Inflammatory macrophage treated with lipopolysaccharide for 1 hour (primary cell): ENCODE results near the gene MAT2A.
"Not testable (repeated sequence)": the region's sequence is repeated elsewhere in the genome, so short reads cannot be mapped to it uniquely, and the experiment has no call there.

Experiments used
- DNase-seq, 2 donors: peaks; one replicate each; pipeline ENCODE4 v3.0.0-alpha.2; 2020 to 2022

The MAT2A gene

DNA sequence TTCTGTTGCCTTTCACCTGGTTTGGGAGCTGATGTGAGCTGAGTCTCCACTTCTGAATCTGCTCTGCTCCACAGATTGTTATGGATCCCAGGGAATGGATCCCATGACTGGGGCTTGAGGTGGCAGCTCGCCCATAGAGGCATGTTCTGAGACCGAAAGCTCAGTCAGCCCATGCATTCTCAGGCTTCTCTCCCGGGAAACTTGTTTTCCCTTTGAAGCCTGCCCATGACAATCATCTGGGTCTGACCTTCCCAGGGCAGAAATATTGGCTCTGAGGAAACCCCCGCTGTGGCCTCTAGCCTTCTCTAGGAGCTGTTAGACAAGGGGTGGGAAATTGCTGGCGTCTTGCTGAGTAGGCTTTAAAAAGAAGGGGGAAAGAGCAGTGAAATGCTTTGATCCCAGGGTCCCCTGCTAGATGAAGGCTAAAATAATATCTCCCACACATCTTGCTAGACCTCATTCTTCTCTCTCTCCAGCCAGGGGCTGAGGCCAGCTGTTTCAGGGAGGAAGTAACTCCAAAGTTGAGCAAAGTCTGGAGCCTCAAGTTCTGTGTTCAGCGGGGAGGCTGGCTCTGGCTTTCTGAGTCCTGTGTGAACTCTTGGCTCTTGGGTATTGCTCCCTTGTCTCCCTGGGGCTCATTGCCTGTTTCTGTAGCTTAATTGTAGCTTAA, 40.4 kb downstream of the MAT2A start:
- peak; percentile 57 to 68 for DNase-seq

DNA sequence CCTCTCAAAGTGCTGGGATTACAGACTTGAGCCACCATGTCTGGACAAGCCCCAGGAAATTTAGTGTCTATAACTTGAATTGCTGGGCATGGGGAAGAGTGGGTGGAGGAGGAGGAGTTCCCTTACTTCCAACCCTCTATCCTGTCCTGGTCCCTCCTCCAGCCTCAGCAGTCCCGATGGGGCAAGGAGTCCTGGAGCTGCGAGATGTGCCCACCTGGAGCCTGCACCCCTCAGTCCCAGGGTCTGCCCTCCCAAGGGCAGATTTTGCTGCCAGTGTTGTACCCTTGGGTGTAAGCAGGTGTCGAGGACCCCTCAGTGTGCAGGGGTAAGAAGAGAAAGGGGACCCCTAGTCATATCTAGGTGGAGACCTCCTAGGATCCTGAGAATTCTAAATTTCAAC, 41.2 kb downstream of the MAT2A start:
- no peak for DNase-seq

DNA sequence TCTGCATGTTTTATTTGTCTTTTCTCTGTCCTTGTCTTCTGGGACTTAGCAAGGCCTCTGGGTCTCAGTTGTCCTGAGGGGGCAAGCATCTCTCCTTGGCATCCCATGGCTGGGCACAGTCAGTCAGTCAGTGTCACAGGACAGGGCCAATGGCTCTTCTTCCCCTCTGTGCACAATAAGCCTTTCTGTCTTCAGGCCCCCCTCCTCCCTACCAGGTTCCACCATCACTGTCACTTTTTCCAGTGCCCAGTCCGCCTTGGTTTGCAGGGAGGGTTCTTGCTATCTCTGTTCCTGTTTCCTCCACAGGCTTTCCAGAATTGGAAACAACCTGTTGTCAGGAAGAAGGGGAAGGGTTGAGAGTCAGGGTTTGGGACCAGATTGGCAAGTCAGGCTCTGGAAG, 43.5 kb downstream of the MAT2A start:
- DNase-seq, result peak in 1 of 2 donors; percentile 15

GRCh38 chr2:85583667-85584353, 44.8 kb downstream of the MAT2A start:
- DNase-seq, result peak in 1 of 2 donors; percentile 17

DNA sequence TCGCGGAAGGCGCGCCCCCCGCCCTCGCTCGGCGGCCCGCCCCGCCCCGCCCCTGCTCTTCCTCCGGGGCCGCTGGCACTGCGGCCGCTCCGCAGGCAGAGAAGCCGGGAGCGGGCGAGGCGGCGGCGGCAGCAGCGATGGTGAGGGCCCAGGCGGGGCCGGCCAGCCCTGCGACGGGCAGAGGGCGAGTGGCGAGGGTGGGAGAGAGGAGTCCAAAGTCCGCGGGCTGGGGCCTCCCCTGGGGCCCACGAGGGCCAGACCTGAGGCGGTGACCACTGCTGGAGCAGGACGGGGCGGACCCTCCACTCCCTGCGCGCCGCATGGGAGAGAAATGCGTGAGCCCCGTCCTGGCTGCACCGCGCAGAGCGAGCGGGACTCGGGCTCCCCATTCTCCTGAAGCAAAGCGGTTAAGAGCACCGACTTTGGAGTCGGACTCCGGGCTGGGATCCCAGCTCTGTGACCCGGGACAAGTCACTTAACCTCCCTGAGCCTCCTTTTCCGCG, 45.4 kb downstream of the MAT2A start, which contains the start of gene VAMP5:
VAMP5 (plus strand) TSS at position 78 of the 503 bp plus-strand sequence; CDS start at position 138, 60 bp downstream.
- no peak for DNase-seq

DNA sequence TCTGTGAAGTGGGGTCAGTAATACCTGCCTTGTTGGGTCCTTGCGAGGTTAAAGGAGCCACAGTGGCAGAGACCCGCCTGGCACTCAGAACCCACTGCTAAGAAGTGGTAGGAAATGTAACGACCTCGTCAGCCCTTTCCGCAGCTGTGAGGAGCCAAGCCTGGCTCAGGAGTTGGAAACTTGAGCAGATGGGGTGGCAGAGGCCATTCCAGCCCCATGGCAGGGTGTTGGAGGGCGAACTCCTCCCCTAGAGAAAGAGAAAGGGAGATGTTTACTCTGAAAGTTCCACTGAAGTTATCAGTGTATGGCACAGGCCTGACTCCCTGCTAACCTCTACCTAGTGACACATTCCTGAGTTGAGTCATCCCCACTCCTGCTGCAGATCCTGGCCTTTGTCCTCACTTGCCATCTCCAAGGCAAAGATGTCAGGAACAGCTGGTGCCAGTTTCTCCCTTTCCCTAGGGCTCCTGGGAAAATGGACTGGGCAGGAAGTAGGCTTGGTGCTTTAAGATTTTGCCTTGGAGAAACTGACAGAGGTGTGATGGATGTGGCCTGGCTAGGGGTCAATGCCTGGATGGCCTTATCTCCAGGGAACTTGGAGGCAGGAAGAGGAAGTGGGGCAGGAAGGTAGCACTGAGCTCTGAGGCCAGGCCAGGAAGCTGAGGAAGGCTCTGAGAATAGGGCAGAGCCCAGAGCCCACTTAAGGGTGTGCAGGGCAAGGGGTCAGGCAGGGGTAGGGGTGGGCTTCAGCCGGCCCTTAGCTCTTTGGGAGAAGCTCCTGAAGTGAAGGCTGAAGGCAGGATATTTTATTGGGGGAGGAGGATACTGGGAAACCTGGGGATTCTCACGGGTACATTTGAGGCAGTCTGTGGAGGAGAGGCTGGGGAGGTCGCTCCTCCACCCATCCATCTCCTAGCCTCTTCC, 46.2 kb downstream of the MAT2A start:
- DNase-seq, result no peak

GRCh38 chr2:85585781-85586105, 46.8 kb downstream of the MAT2A start:
- peak in 1 of 2 donors; percentile 40 for DNase-seq

DNA sequence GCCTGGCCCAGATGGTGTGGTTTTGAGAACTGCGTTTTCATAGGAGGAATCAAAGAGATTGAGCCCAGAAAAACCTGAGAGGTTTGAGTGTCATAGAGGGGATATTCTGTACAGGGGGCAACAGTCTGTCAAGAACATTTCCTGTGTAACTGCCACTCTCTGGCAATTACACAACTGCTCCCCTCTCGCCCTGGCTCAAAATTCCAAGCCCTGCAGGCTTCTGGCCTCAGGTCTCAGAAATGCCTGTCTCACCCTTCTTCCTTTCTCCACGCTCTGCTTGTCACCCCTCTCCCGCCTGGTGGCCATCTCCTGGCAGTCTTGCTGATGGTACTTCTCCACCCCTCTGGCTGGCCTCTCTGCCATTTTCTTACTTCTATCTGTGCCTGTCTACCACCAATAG, 49.3 kb downstream of the MAT2A start:
- DNase-seq, result no peak

DNA sequence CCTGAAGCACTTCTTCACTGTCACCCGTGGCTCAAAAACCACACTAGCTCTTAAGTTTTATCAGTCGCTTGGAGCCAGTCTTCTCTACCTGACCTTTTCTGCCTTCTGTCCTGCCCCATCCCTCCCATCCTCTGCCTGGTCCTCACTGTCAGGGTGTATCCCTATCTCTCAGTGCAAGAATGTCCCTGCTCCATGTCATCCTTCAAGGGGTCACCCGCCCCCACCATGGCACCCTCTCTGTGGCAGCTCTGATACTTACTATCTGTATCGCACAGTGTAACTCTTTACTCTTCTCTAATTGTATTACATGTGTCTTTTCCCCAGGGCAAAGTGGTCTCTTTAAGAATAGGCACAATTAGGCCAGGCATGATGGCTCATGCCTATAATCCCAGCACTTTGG, 49.7 kb downstream of the MAT2A start:
- DNase-seq, result no peak

- no peak for DNase-seq
These were observed 50.2 kb downstream of the MAT2A start for GRCh38 chr2:85589181-85589580.

GRCh38 chr2:85589982-85590791, 51.2 kb downstream of the MAT2A start:
- peak; percentile 72 to 80 for DNase-seq

GRCh38 chr2:85590950-85591349, 52.0 kb downstream of the MAT2A start:
- DNase-seq, result peak in 1 of 2 donors; percentile 27

- no peak for DNase-seq
These were observed 52.6 kb downstream of the MAT2A start for GRCh38 chr2:85591563-85591962.

DNA sequence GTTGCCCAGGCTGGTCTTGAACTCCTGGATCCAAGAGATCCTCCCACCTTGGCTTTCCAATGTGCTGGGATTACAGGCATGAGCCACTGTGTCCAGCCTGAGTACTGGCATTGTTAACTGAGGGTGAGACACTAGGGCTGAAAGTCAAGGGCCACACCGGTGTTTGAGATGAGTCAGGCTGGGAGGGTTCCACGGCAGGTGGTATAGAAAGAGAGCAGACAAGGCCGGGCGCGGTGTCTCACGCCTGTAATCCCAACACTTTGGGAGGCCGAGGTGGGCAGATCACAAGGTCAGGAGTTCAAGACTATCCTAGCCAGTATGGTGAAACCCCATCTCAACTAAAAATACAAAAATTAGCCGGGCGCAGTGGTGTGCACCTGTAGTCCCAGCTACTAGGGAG, 53.3 kb downstream of the MAT2A start:
- DNase-seq, result not testable (repeated sequence)

DNA sequence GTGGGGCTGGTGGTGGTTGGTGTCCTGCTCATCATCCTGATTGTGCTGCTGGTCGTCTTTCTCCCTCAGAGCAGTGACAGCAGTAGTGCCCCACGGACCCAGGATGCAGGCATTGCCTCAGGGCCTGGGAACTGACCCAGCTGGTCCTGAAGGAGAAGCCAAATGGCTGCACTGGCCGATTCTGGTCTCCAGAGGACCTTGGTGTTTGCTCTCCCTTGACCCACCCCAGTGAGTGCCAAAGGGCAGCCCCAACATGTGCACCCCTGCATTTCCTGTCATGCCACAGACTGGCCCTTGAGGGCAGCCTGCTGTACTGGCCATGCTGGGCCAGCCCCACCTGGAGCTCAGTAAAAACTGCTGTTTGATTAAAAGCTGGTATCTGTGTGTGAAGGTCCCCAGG, 54.1 kb downstream of the MAT2A start:
- no peak for DNase-seq
